Limb (tissue), 2 donors: ENCODE measurements around the gene EZR.

Experiments used
- DNase-seq, 2 donors: peaks; one replicate each; pipeline ENCODE4 v3.0.0-alpha.2; 2016; ENCODE audit errors: extremely low spot score in 2 of 2

EZR gene

GRCh38 chr6:158819213-158819976 lies at the start of gene EZR:
Gene EZR, minus strand, starts transcription at chr6:158819368. Its CDS starts 1,275 bp downstream, at chr6:158818093.
- DNase-seq: peak; percentile 74 to 87

- DNase-seq: no peak
These were observed 48.9 kb upstream of the EZR start for GRCh38 chr6:158868122-158868480.

- no peak for DNase-seq
These were observed 48.4 kb upstream of the EZR start for GRCh38 chr6:158867381-158868121.

GRCh38 chr6:158865769-158866168 lies 46.6 kb upstream of the EZR start:
- no peak for DNase-seq

- DNase-seq: no peak
These were observed 44.5 kb upstream of the EZR start for GRCh38 chr6:158863646-158864045.

GRCh38 chr6:158861686-158862381 lies 42.7 kb upstream of the EZR start:
- DNase-seq: no peak

- DNase-seq: no peak
These were observed 41.2 kb upstream of the EZR start for GRCh38 chr6:158860279-158860865.

GRCh38 chr6:158856261-158856660 lies 37.1 kb upstream of the EZR start:
- no peak for DNase-seq

- no peak for DNase-seq
These were observed 35.3 kb upstream of the EZR start for GRCh38 chr6:158854214-158855101.

- no peak for DNase-seq
These were observed 34.7 kb upstream of the EZR start for GRCh38 chr6:158853880-158854213.

GRCh38 chr6:158853072-158853879 lies 34.1 kb upstream of the EZR start:
- peak; percentile 65 to 70 for DNase-seq

- DNase-seq: no peak
These were observed 33.3 kb upstream of the EZR start for GRCh38 chr6:158852312-158853071.

- no peak for DNase-seq
These were observed 31.6 kb upstream of the EZR start for GRCh38 chr6:158850807-158851115.

GRCh38 chr6:158849899-158850806 lies 31.0 kb upstream of the EZR start:
- peak in 1 of 2 donors; percentile 62 for DNase-seq

GRCh38 chr6:158848490-158848895 lies 29.3 kb upstream of the EZR start:
- DNase-seq: no peak

GRCh38 chr6:158847786-158848185 lies 28.6 kb upstream of the EZR start:
- no peak for DNase-seq

GRCh38 chr6:158847012-158847529 lies 27.9 kb upstream of the EZR start:
- no peak for DNase-seq
